Measurements from ENCODE around the gene SLC39A8.

Gene SLC39A8

DNA sequence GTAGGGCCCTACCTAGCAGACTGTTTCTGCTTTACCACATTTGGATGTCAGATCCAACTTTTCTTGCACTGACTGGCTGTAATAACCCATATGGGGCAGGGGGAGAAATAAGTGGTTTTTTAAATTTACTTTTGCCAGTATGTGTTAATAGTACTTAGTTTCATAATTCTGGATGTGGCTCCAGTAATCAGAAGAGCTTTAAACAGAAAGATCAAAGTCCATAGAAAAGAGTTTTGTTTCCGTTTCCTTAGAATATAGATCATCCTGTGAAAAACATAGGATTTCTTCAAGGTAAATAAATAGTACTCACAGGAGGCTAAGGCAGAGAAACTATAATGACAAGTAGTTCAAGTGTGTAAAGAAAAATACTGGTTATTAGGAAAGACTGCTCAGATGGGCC lies 85.6 kb downstream of the SLC39A8 start:
- Histone ChIP-seq H3K27me3 (no peaks in the 10 kb centered on the region), H3K4me1 (ENCODE audit: control insufficient read depth in 1 of 2, insufficient read depth in 1 of 2, low read depth in 1 of 2, low read length in 1 of 2) (no peaks in the 10 kb centered on the region), H3K27ac (no peak overlapping the region), H3K9me3 (no peaks in the 10 kb centered on the region), H3K36me3 (no peaks in the 10 kb centered on the region), H3K4me3 (ENCODE audit: low read depth in 1 of 2, low read length in 1 of 2) (no peak overlapping the region)
- TF ChIP-seq, protein P1, sequence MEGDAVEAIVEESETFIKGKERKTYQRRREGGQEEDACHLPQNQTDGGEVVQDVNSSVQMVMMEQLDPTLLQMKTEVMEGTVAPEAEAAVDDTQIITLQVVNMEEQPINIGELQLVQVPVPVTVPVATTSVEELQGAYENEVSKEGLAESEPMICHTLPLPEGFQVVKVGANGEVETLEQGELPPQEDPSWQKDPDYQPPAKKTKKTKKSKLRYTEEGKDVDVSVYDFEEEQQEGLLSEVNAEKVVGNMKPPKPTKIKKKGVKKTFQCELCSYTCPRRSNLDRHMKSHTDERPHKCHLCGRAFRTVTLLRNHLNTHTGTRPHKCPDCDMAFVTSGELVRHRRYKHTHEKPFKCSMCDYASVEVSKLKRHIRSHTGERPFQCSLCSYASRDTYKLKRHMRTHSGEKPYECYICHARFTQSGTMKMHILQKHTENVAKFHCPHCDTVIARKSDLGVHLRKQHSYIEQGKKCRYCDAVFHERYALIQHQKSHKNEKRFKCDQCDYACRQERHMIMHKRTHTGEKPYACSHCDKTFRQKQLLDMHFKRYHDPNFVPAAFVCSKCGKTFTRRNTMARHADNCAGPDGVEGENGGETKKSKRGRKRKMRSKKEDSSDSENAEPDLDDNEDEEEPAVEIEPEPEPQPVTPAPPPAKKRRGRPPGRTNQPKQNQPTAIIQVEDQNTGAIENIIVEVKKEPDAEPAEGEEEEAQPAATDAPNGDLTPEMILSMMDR (IDR thresholded peaks at IDR 0.05): no peak

DNA sequence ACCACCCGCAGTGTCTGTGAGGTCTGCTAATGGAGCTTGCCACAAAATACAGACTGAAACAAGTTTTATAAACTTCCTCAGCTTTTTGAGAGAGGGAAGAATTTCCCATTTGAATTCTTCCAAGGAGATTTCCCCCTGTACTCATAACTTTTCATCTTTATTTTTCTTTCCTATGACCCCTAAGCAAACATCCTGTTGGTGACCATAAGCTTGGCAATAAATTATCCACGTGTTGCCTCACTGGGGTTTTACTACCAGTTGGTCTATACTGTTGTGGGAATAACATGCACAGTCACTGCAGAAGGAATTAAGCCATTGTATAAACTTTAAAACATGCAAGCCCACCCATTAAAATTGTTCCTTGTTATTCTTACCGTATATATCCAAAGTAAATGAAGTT lies 86.2 kb downstream of the SLC39A8 start:
- Histone ChIP-seq H3K27me3 (no peaks in the 10 kb centered on the region), H3K36me3 (no peaks in the 10 kb centered on the region), H3K9me3 (no peaks in the 10 kb centered on the region), H3K4me3 (ENCODE audit: low read depth in 1 of 2, low read length in 1 of 2) (no peak overlapping the region), H3K4me1 (ENCODE audit: control insufficient read depth in 1 of 2, insufficient read depth in 1 of 2, low read depth in 1 of 2, low read length in 1 of 2) (no peaks in the 10 kb centered on the region), H3K27ac (no peak overlapping the region)
- TF ChIP-seq, protein P1 (IDR thresholded peaks at IDR 0.05): no peak

DNA sequence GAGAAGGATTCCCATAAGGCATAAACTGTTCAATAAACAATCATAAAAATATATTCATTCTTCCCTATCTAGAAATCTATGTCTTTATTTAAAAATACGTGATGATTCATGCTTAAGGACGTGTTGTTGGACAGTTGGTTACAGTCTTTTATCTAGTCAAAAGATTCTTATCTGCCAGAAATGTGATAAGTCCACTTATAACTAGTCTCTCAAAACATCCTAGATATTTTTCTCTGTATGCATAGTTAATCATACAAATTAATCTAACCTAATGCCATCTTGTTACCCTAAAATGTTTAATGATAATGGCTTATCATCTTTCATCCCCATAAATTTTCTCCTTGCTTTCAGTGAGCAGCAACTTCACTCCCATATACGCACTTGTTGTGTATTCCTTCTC lies 89.0 kb downstream of the SLC39A8 start:
- Histone ChIP-seq H3K36me3 (no peaks in the 10 kb centered on the region), H3K4me3 (ENCODE audit: low read depth in 1 of 2, low read length in 1 of 2) (no peak overlapping the region), H3K27ac (no peak overlapping the region), H3K9me3 (no peaks in the 10 kb centered on the region), H3K27me3 (no peaks in the 10 kb centered on the region), H3K4me1 (ENCODE audit: control insufficient read depth in 1 of 2, insufficient read depth in 1 of 2, low read depth in 1 of 2, low read length in 1 of 2) (no peaks in the 10 kb centered on the region)
- TF ChIP-seq, protein P1 (IDR thresholded peaks at IDR 0.05): no peak

DNA sequence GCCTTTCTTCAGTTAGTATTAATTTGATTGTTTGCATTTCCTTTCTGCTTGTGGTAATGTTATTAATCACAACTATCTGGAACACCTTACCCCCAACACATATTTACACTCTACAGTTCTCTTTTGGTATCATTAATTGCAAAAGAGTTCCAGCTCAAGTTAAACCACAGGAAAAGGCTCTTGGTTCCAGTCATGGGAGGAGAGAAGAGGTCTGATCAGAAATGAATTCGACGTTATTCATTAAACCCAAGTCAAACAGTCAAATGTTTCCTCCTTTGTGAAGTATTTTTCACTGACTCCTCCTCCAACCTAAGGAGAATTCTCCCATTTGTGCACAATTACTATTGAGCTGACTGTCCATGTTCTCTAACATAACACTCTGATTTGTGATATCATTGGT lies 91.4 kb downstream of the SLC39A8 start:
- H3K27ac ChIP-seq: no peak overlapping the region
- TF ChIP-seq, protein P1 (IDR thresholded peaks at IDR 0.05): no peak
- H3K4me3 ChIP-seq (ENCODE audit: low read depth in 1 of 2, low read length in 1 of 2): no peak overlapping the region
- no peaks in the 10 kb centered on the region for H3K9me3 ChIP-seq
- H3K36me3 ChIP-seq: no peaks in the 10 kb centered on the region
- no peaks in the 10 kb centered on the region for H3K27me3 ChIP-seq
- H3K4me1 ChIP-seq (ENCODE audit: control insufficient read depth in 1 of 2, insufficient read depth in 1 of 2, low read depth in 1 of 2, low read length in 1 of 2): no peaks in the 10 kb centered on the region

DNA sequence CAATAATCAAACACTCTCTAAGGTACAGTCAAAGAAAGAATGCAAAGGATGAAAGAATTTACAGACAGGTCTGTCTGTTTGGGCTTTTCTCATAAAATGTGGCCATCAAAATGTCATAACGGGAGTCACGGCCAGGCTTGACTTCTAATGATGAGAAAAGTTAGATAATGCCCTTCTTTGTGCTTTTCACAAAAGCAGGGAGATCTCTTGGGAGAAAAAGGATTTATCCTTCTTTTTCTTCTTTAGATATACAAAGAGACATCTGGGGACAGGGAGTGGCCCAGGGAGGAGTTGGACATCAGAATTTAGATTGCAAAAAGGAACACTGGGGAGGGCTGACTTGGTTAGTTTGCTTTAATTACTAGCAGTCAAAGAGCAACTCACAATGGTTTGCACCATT lies 93.1 kb downstream of the SLC39A8 start:
- no peak overlapping the region for H3K4me3 ChIP-seq (ENCODE audit: low read depth in 1 of 2, low read length in 1 of 2)
- no peaks in the 10 kb centered on the region for H3K9me3 ChIP-seq
- TF ChIP-seq, protein P1 (IDR thresholded peaks at IDR 0.05): no peak
- H3K27ac ChIP-seq: no peak overlapping the region
- H3K27me3 ChIP-seq: no peaks in the 10 kb centered on the region
- no peaks in the 10 kb centered on the region for H3K36me3 ChIP-seq
- H3K4me1 ChIP-seq (ENCODE audit: control insufficient read depth in 1 of 2, insufficient read depth in 1 of 2, low read depth in 1 of 2, low read length in 1 of 2): no peaks in the 10 kb centered on the region

DNA sequence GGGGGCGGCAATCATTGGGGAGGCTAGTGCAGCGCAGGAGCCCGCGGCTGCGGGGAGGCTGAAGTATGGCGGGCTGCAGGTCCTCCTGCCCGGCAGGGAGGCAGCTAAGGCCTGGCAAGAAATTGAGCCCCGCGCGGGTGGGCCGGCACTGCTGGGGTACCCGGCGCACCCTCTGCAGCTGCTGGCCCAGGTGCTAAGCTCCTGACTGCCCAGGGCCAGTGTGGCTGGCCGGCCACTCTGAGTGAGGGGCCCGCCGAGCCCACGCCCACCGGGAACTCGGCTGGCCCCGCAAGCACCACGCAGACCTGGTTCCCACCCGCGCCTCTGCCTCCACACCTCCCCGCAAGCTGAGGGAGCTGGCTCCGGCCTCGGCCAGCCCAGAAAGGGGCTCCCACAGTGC lies 94.9 kb downstream of the SLC39A8 start:
- Histone ChIP-seq H3K4me3 (ENCODE audit: low read depth in 1 of 2, low read length in 1 of 2) (no peak overlapping the region), H3K27me3 (no peaks in the 10 kb centered on the region), H3K4me1 (ENCODE audit: control insufficient read depth in 1 of 2, insufficient read depth in 1 of 2, low read depth in 1 of 2, low read length in 1 of 2) (no peaks in the 10 kb centered on the region), H3K27ac (no peak overlapping the region), H3K36me3 (no peaks in the 10 kb centered on the region), H3K9me3 (no peaks in the 10 kb centered on the region)
- TF ChIP-seq, protein P1 (IDR thresholded peaks at IDR 0.05): no peak

All from neutrophil (primary cell).